ENCODE results near the gene RAPGEF4. TPM values are rescaled to one million over a fixed set of nuclear protein-coding genes. Genes with fewer than 3 reads are reported as not detected.

The RAPGEF4 gene
- total and polyA plus RNA-seq, 2 of the 13 experiments (the other 11 are each of a cell fraction or from before 2014, with no cell fraction given): 0.78 to 0.91 TPM

GRCh38 chr2:173090276-173090877 lies 354.7 kb downstream of the RAPGEF4 start (continued):
- TF ChIP-seq ZNF362 (CRISPR knock-in tag; IDR thresholded peaks at IDR 0.05; ENCODE audit: borderline replicate concordance) (no peak), HNF1A (IDR thresholded peaks at IDR 0.05; ENCODE audit: low read depth) (no peak), HNF1A (CRISPR knock-in tag; IDR thresholded peaks at IDR 0.05; ENCODE audit: borderline replicate concordance) (no peak), ZNF235 (CRISPR knock-in tag; IDR thresholded peaks at IDR 0.05; ENCODE audit: borderline replicate concordance) (no peak), REXO4 (CRISPR knock-in tag; IDR thresholded peaks at IDR 0.05; ENCODE audit: borderline replicate concordance) (no peak), ZNF354B (CRISPR knock-in tag; IDR thresholded peaks at IDR 0.05) (no peak), REL (CRISPR knock-in tag; conservative IDR thresholded peaks at IDR 0.05) (no peak), ZNF589 (CRISPR knock-in tag; conservative IDR thresholded peaks at IDR 0.05) (no peak), CERS6 (CRISPR knock-in tag; IDR thresholded peaks at IDR 0.05) (no peak), ATM (IDR thresholded peaks at IDR 0.05; ENCODE audit: borderline replicate concordance) (no peak), GMEB1 (CRISPR knock-in tag; IDR thresholded peaks at IDR 0.05; ENCODE audit: borderline replicate concordance) (no peak)

Measured in HepG2 (cell line).